HG02943 (cell line): ENCODE data around the gene GLYATL2.

ENCODE experiments used
- ATAC-seq: cut with Tn5 transposase; IDR thresholded peaks from one replicate; pipeline ENCODE4 v1.9.1; 2021; ENCODE audit warnings: mild to moderate bottlenecking, low read depth, moderate library complexity; ENCODE audit not compliant: unreplicated experiment

Gene GLYATL2

GRCh38 chr11:58844361-58845005 is at the start of gene GLYATL2:
GLYATL2 (minus strand) TSS chr11:58844704; CDS start chr11:58839612, 5,092 bp downstream.
- ATAC-seq = no peak

GRCh38 chr11:58893899-58894298 is 49.4 kb upstream of the GLYATL2 start:
- no peak for ATAC-seq

- ATAC-seq = no peak
Measured at GRCh38 chr11:58888579-58888978, 44.1 kb upstream of the GLYATL2 start.

GRCh38 chr11:58887452-58887851 is 42.9 kb upstream of the GLYATL2 start:
- no peak for ATAC-seq

GRCh38 chr11:58880625-58881024 is 36.1 kb upstream of the GLYATL2 start:
- no peak for ATAC-seq

GRCh38 chr11:58880166-58880565 is 35.7 kb upstream of the GLYATL2 start:
- ATAC-seq = no peak

GRCh38 chr11:58867556-58867955 is 23.1 kb upstream of the GLYATL2 start:
- no peak for ATAC-seq

GRCh38 chr11:58866788-58867187 is 22.3 kb upstream of the GLYATL2 start:
- ATAC-seq = no peak

- ATAC-seq = no peak
Measured at GRCh38 chr11:58864335-58864734, 19.8 kb upstream of the GLYATL2 start.

GRCh38 chr11:58863697-58864096 is 19.2 kb upstream of the GLYATL2 start:
- ATAC-seq = no peak

GRCh38 chr11:58861533-58861932 is 17.0 kb upstream of the GLYATL2 start:
- ATAC-seq = no peak

GRCh38 chr11:58856806-58857205 is 12.3 kb upstream of the GLYATL2 start:
- no peak for ATAC-seq

- no peak for ATAC-seq
Measured at GRCh38 chr11:58845386-58845785, 882 bp upstream of the GLYATL2 start.

GRCh38 chr11:58837707-58838388 is 6.7 kb downstream of the GLYATL2 start:
- no peak for ATAC-seq

GRCh38 chr11:58832056-58832645 is 12.4 kb downstream of the GLYATL2 start:
- ATAC-seq = no peak

GRCh38 chr11:58830673-58831301 is 13.7 kb downstream of the GLYATL2 start:
- no peak for ATAC-seq

GRCh38 chr11:58829786-58830185 is 14.7 kb downstream of the GLYATL2 start:
- no peak for ATAC-seq

- ATAC-seq = no peak
Measured at GRCh38 chr11:58813693-58814092, 30.8 kb downstream of the GLYATL2 start.

GRCh38 chr11:58811499-58811898 is 33.0 kb downstream of the GLYATL2 start:
- no peak for ATAC-seq

- no peak for ATAC-seq
Measured at GRCh38 chr11:58807343-58807742, 37.2 kb downstream of the GLYATL2 start.

- no peak for ATAC-seq
Measured at GRCh38 chr11:58805065-58805464, 39.4 kb downstream of the GLYATL2 start.
